ENCODE data around the gene AIRE. TPM values are rescaled to one million over a fixed set of nuclear protein-coding genes. Genes with fewer than 3 reads are reported as not detected.

The AIRE gene
- total RNA-seq, 6 experiments from 2014 or later: not detected

- WGBS (ENCODE audit: insufficient coverage, low coverage, low lambda C conversion rate, missing lambda C conversion rate): 57% methylated on average over 8 of the region's 20 CpGs
- Histone ChIP-seq H3K36me3 (no peaks in the 10 kb centered on the region), H3K4me3 (no peak overlapping the region), H3K27me3 (no peaks in the 10 kb centered on the region), H3K4me1 (no peaks in the 10 kb centered on the region), H3K27ac (no peak overlapping the region), H3K9me3 (no peaks in the 10 kb centered on the region)
- TF ChIP-seq CTCF (IDR thresholded peaks at IDR 0.05) (no peak), POLR2A (IDR thresholded peaks at IDR 0.05) (peak; percentile 9)
- intact Hi-C loops (cut with DNase I): no loop called here
- no peak for DNase-seq
- ATAC-seq: peak in 2 of 4 donors; percentile 2 to 36
Measured at GRCh38 chr21:44331650-44332307, 46.1 kb downstream of the AIRE start.

DNA sequence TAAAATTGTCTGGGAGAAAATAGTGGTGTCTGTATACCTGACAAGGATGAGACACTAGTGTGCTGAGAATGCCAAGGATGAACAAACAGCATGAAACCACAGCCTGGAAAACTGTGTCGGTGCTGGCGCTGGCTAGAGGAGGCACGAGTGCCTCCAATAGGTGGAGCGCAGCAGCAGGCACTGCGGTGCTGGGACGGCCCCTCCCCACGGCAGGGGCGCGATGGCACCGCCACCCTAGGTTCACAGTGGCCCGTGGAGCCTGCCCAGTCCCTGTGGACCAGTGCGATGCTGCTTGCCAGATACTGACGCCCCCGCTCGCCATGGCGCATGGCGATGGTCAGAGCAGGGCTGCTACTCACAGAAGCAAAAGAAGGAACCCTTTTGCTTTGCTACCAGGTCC lies 46.7 kb downstream of the AIRE start:
- 97% methylated on average over 4 of the region's 17 CpGs for WGBS (ENCODE audit: insufficient coverage, low coverage, low lambda C conversion rate, missing lambda C conversion rate)
- ATAC-seq: no peak
- no peak for TF ChIP-seq CTCF (IDR thresholded peaks at IDR 0.05)
- Histone ChIP-seq H3K27ac (no peak overlapping the region), H3K9me3 (no peaks in the 10 kb centered on the region), H3K4me3 (no peak overlapping the region), H3K4me1 (no peaks in the 10 kb centered on the region), H3K36me3 (no peaks in the 10 kb centered on the region), H3K27me3 (no peaks in the 10 kb centered on the region)
- intact Hi-C loops (cut with DNase I): no loop called here
- no peak for DNase-seq

- Histone ChIP-seq H3K27ac (no peak overlapping the region), H3K4me3 (no peak overlapping the region), H3K36me3 (no peaks in the 10 kb centered on the region), H3K4me1 (peaks cover 0 to 4% (median 0%) of the 10 kb centered on the region in 4 donors), H3K27me3 (no peaks in the 10 kb centered on the region), H3K9me3 (no peaks in the 10 kb centered on the region)
- ATAC-seq: no peak
- intact Hi-C loops (cut with DNase I): no loop called here
- TF ChIP-seq POLR2A (IDR thresholded peaks at IDR 0.05): no peak
- no peak for TF ChIP-seq CTCF (IDR thresholded peaks at IDR 0.05)
- WGBS (ENCODE audit: insufficient coverage, low coverage, low lambda C conversion rate, missing lambda C conversion rate): no CpG with 5 or more reads among the region's 22 CpGs
- no peak for DNase-seq
Measured at GRCh38 chr21:44332965-44333364, 47.3 kb downstream of the AIRE start.

GRCh38 chr21:44333509-44334328 lies 48.0 kb downstream of the AIRE start:
- Histone ChIP-seq H3K27ac (no peak overlapping the region), H3K36me3 (no peaks in the 10 kb centered on the region), H3K27me3 (no peaks in the 10 kb centered on the region), H3K9me3 (no peaks in the 10 kb centered on the region), H3K4me1 (peaks cover 0 to 7% (median 0%) of the 10 kb centered on the region in 4 donors), H3K4me3 (no peak overlapping the region)
- TF ChIP-seq CTCF (IDR thresholded peaks at IDR 0.05) (no peak), POLR2A (IDR thresholded peaks at IDR 0.05) (no peak)
- WGBS (ENCODE audit: insufficient coverage, low coverage, low lambda C conversion rate, missing lambda C conversion rate): 70% methylated on average over 2 of the region's 45 CpGs
- ATAC-seq: no peak
- intact Hi-C loops (cut with DNase I): no loop called here
- no peak for DNase-seq
